ENCODE data around the gene HIF1AN. TPM values are rescaled to one million over a fixed set of nuclear protein-coding genes. Genes with fewer than 3 reads are reported as not detected.
"Not testable (repeated sequence)": the region's sequence is repeated elsewhere in the genome, so short reads cannot be mapped to it uniquely, and the experiment has no call there.

The HIF1AN gene
- total RNA-seq, 4 donors from 2014 or later, result 9.1 to 15.4 (median 11.1) TPM

GRCh38 chr10:100567826-100568225 lies 32.1 kb downstream of the HIF1AN start:
- no peaks in the 10 kb centered on the region for H3K9me3 ChIP-seq
- TF ChIP-seq POLR2A (IDR thresholded peaks at IDR 0.05) (no peak), CTCF (IDR thresholded peaks at IDR 0.05) (no peak)
- intact Hi-C loops (cut with DNase I), result no loop called here
- H3K36me3 ChIP-seq, result no peaks in the 10 kb centered on the region
- H3K27me3 ChIP-seq, result peaks cover 3% of the 10 kb centered on the region
- no peak overlapping the region for H3K4me3 ChIP-seq (replicated peaks in 1 of 3)
- WGBS, 2 donors, result 25 to 26% methylated on average over 6 of the region's 6 CpGs
- H3K27ac ChIP-seq, result no peak overlapping the region
- no peak for DNase-seq
- H3K4me1 ChIP-seq, result peaks cover 0 to under 1% of the 10 kb centered on the region in 2 donors

GRCh38 chr10:100568912-100569311 lies 33.2 kb downstream of the HIF1AN start:
- H3K36me3 ChIP-seq, result no peaks in the 10 kb centered on the region
- 77 to 79% methylated on average over 3 of the region's 3 CpGs for WGBS, 2 donors
- intact Hi-C loops (cut with DNase I), result no loop called here
- no peak overlapping the region for H3K4me3 ChIP-seq (replicated peaks in 1 of 3)
- H3K9me3 ChIP-seq, result no peaks in the 10 kb centered on the region
- H3K27me3 ChIP-seq, result peaks cover 3% of the 10 kb centered on the region
- H3K27ac ChIP-seq, result no peak overlapping the region
- H3K4me1 ChIP-seq, result no peaks in the 10 kb centered on the region
- no peak for TF ChIP-seq CTCF (IDR thresholded peaks at IDR 0.05)
- no peak for TF ChIP-seq POLR2A (IDR thresholded peaks at IDR 0.05)
- no peak for DNase-seq

GRCh38 chr10:100569687-100570481 lies 34.1 kb downstream of the HIF1AN start:
- H3K4me1 ChIP-seq, result no peaks in the 10 kb centered on the region
- H3K27me3 ChIP-seq, result peaks cover 3% of the 10 kb centered on the region
- H3K27ac ChIP-seq, result no peak overlapping the region
- H3K9me3 ChIP-seq, result no peaks in the 10 kb centered on the region
- TF ChIP-seq CTCF (IDR thresholded peaks at IDR 0.05) (no peak), POLR2A (IDR thresholded peaks at IDR 0.05) (no peak)
- 16 to 19% methylated on average over 23 to 27 of the region's 28 CpGs for WGBS, 2 donors
- intact Hi-C loops (cut with DNase I), result no loop called here
- no peak for DNase-seq
- H3K4me3 ChIP-seq (replicated peaks in 1 of 3), result no peak overlapping the region
- H3K36me3 ChIP-seq, result no peaks in the 10 kb centered on the region

- Histone ChIP-seq H3K4me3 (replicated peaks in 1 of 3) (no peak overlapping the region), H3K27me3 (peaks cover 3% of the 10 kb centered on the region), H3K4me1 (no peaks in the 10 kb centered on the region), H3K27ac (no peak overlapping the region), H3K9me3 (no peaks in the 10 kb centered on the region), H3K36me3 (no peaks in the 10 kb centered on the region)
- intact Hi-C loops (cut with DNase I), result no loop called here
- WGBS, 2 donors, result 65 to 66% methylated on average over 8 of the region's 8 CpGs
- no peak for DNase-seq
- TF ChIP-seq CTCF (IDR thresholded peaks at IDR 0.05) (no peak), POLR2A (IDR thresholded peaks at IDR 0.05) (no peak)
Measured at GRCh38 chr10:100570506-100570905, 34.8 kb downstream of the HIF1AN start.

GRCh38 chr10:100571084-100571856 lies 35.5 kb downstream of the HIF1AN start:
- Histone ChIP-seq H3K4me1 (no peaks in the 10 kb centered on the region), H3K4me3 (replicated peaks in 1 of 3) (no peak overlapping the region), H3K36me3 (no peaks in the 10 kb centered on the region), H3K9me3 (no peaks in the 10 kb centered on the region), H3K27me3 (peaks cover 3% of the 10 kb centered on the region), H3K27ac (no peak overlapping the region)
- intact Hi-C loops (cut with DNase I), result no loop called here
- 78 to 80% methylated on average over 24 of the region's 24 CpGs for WGBS, 2 donors
- TF ChIP-seq POLR2A (IDR thresholded peaks at IDR 0.05) (no peak), CTCF (IDR thresholded peaks at IDR 0.05) (no peak)
- DNase-seq, result no peak

GRCh38 chr10:100575146-100575545 lies 39.4 kb downstream of the HIF1AN start:
- H3K27me3 ChIP-seq; H3K9me3 ChIP-seq; intact Hi-C loops (cut with DNase I); H3K36me3 ChIP-seq; H3K27ac ChIP-seq; H3K4me3 ChIP-seq (replicated peaks in 1 of 3); H3K4me1 ChIP-seq; DNase-seq: not testable (repeated sequence)
- 77 to 78% methylated on average over 7 of the region's 7 CpGs for WGBS, 2 donors
